Thoracic aorta (tissue), 2 donors: ENCODE results near the gene CTSO. TPM values are rescaled to one million over a fixed set of nuclear protein-coding genes. Genes with fewer than 3 reads are reported as not detected.
"Not testable (repeated sequence)": the region's sequence is repeated elsewhere in the genome, so short reads cannot be mapped to it uniquely, and the experiment has no call there.

ENCODE experiments used
- ATAC-seq: fragments of 150-250 bp; one replicate; pipeline ENCODE4 v1.8.0; 2017; ENCODE audit warnings: low read depth; ENCODE audit not compliant: insufficient number of reproducible peaks, low FRiP score
- DNase-seq: peaks from one replicate; pipeline ENCODE4 v3.0.0-alpha.2; 2020; ENCODE audit warnings: low spot score
- H3K27ac ChIP-seq, 2 donors: fragments of 200-600 bp; sonication (generic); 1 replicate in 1 of 2; 2 replicates in 1 of 2; pipeline ENCODE4 v1.5.1; 2016; ENCODE audit warnings: mild to moderate bottlenecking in 2 of 2, moderate library complexity in 2 of 2
- H3K27me3 ChIP-seq: fragments of 200-600 bp; sonication (generic); replicated peaks from 2 replicates; pipeline ENCODE4 v1.6.0; 2016; ENCODE audit warnings: mild to moderate bottlenecking; ENCODE audit not compliant: insufficient read depth
- H3K36me3 ChIP-seq: fragments of 200-600 bp; sonication (generic); one replicate; pipeline ENCODE4 v1.5.1; 2016
- H3K4me1 ChIP-seq, 2 donors: fragments of 200-600 bp; sonication (generic); 1 replicate in 1 of 2; 2 replicates in 1 of 2; pipeline versions ENCODE4 v1.5.1 to v1.6.0; 2016; ENCODE audit warnings: low read depth in 2 of 2, mild to moderate bottlenecking in 1 of 2; ENCODE audit not compliant: control insufficient read depth in 1 of 2
- H3K4me3 ChIP-seq: fragments of 200-600 bp; sonication (generic); 2 replicates; pipeline ENCODE4 v1.5.1; 2016; ENCODE audit warnings: mild to moderate bottlenecking
- H3K9me3 ChIP-seq: fragments of 200-600 bp; sonication (generic); 2 replicates; pipeline ENCODE4 v1.5.1; 2016
- total RNA-seq, 2 donors: library from RNA; depleted of rRNA; stranded (reverse); fragments of >200 nt; gene quantifications; one replicate each; pipeline versions ENCODE4 v1.1.0 to v1.2.3, GENCODE V29; 2016
- TF ChIP-seq, protein P1 (sequence below): fragments of 200-600 bp; sonication (generic); IDR thresholded peaks from one replicate; pipeline ENCODE4 v1.5.1; 2019; ENCODE audit warnings: antibody characterized with exemption

The CTSO gene
- total RNA-seq, 2 donors from 2014 or later, result 31.1 to 36.6 TPM

DNA sequence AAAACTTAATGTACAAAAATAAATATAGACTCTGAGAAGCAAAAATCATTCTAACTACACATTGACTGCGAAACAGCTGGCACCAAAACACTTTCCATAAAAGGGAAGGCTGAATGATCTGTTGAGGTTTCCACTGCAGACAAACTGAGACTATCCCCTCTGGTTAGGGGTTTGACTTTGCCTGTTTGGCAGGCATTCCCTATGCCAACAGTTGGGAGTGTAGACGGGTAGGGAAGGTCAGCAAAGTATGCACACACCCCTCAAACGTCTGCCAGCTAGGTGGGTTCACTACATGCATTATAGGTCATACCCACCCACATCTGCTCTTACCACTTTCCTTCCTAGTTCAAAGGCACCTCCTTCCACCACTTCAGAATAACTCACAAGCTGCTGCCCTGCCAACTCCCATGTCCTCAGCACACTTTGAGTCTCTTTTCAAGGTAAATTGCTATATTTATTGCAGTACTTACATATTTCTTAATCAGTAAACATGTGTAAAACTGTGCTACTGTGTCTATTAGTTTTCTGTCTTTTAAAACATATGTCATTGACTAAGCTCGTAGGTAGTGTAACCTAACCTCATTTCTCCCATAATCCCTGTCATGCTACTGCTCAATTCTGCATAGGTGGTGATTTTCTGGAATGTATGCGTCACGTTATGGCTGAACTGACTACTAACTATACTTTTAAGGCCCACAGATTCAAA lies 12.4 kb downstream of the CTSO start:
- no peaks in the 10 kb centered on the region for H3K9me3 ChIP-seq
- no peaks in the 10 kb centered on the region for H3K4me1 ChIP-seq
- no peak overlapping the region for H3K4me3 ChIP-seq
- no peak for ATAC-seq
- no peaks in the 10 kb centered on the region for H3K36me3 ChIP-seq
- no peaks in the 10 kb centered on the region for H3K27me3 ChIP-seq
- no peak overlapping the region for H3K27ac ChIP-seq
- TF ChIP-seq, protein P1, sequence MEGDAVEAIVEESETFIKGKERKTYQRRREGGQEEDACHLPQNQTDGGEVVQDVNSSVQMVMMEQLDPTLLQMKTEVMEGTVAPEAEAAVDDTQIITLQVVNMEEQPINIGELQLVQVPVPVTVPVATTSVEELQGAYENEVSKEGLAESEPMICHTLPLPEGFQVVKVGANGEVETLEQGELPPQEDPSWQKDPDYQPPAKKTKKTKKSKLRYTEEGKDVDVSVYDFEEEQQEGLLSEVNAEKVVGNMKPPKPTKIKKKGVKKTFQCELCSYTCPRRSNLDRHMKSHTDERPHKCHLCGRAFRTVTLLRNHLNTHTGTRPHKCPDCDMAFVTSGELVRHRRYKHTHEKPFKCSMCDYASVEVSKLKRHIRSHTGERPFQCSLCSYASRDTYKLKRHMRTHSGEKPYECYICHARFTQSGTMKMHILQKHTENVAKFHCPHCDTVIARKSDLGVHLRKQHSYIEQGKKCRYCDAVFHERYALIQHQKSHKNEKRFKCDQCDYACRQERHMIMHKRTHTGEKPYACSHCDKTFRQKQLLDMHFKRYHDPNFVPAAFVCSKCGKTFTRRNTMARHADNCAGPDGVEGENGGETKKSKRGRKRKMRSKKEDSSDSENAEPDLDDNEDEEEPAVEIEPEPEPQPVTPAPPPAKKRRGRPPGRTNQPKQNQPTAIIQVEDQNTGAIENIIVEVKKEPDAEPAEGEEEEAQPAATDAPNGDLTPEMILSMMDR, result no peak
- no peak for DNase-seq

DNA sequence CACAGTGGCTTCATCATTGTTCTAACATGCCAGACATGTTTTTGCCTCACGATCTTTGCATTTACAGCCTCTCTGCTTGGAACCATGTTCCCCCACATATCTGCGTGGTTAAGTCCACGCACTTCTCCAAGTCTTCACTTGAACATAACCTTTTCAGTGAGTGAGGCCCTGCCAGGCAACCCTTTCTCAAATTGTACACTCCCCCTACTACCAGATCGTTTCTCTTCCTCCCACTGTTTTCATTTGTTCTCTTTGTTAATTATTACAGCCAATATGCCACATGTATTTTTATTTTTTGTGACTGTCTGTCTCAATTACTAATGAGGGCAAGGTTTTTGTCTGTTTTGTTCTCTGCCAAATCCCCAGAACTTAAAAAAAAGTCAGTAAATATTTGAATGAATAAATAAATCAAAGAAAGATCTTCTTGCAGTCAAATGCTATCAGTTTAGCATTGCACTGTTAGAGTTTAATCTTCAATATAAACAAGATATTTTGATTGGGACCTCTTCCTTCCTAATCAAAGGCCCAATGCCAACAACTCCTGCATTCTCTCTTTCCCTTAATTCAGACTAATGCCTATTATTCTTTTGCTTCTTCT lies 18.2 kb downstream of the CTSO start:
- DNase-seq, result no peak
- H3K27me3 ChIP-seq, result no peaks in the 10 kb centered on the region
- TF ChIP-seq, protein P1, result no peak
- H3K4me1 ChIP-seq, result no peaks in the 10 kb centered on the region
- peaks cover 3% of the 10 kb centered on the region for H3K36me3 ChIP-seq
- no peak for ATAC-seq
- no peaks in the 10 kb centered on the region for H3K9me3 ChIP-seq
- H3K27ac ChIP-seq, result no peak overlapping the region
- H3K4me3 ChIP-seq, result no peak overlapping the region

DNA sequence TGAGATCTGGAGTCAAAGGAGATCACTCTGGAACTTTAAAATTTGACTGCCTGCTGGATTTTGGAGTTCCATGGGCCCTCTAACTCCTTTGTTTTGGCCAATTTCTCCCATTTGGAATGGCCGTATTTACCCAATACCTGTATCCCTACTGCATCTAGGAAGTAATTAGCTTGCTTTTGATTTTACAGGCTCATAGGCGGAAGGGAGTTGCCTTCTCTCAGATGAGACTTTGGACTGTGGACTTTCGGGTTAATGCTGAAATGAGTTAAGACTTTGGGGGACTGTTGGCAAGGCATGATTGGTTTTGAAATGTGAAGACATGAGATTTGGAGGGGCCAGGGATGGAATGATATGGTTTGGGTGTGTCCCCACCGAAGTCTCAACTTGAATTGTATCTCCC lies 19.0 kb downstream of the CTSO start:
- not testable (repeated sequence) for H3K36me3 ChIP-seq, ATAC-seq, H3K27ac ChIP-seq, H3K9me3 ChIP-seq, H3K4me1 ChIP-seq, DNase-seq, H3K27me3 ChIP-seq, H3K4me3 ChIP-seq

DNA sequence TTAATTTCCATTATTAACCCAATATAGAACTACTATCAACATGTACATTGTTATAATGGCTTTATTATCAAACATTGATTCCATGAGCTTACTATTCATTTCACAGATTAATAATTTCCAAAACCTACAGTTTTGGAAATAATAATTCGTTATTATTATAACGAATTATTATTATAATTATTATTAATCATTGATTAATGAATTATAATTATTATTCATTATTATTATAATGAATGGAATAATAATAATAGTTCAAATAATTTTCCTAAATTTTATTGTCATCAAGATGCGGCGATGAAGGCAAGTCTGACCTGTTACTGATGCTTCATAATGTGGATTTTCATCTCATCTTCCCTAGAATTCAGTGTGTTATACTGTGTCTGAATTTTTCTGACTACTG lies 22.0 kb downstream of the CTSO start:
- Histone ChIP-seq H3K9me3 (no peaks in the 10 kb centered on the region), H3K27ac (no peak overlapping the region), H3K4me1 (no peaks in the 10 kb centered on the region), H3K36me3 (peaks cover 8% of the 10 kb centered on the region), H3K4me3 (no peak overlapping the region), H3K27me3 (no peaks in the 10 kb centered on the region)
- ATAC-seq (no peak), DNase-seq (no peak)
- TF ChIP-seq, protein P1, result no peak

DNA sequence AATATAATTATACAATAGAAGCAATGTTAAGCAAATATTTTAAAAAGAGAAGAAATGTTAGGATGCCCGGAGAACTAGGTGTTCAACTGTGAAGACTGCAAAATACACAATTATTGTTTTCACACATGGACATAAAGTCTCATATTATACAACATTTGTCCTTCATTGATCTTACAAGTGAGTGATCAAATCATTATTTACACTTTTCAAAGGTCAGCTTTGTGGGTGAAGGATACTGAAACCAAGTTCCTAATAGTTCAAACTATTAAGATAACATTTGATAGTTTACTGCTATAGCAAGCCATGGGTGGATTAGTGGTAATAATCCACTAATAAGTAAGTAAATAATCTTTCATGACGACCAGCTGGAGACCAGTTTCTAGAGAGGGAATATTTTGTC lies 23.3 kb downstream of the CTSO start:
- TF ChIP-seq, protein P1, result no peak
- Histone ChIP-seq H3K27me3 (no peaks in the 10 kb centered on the region), H3K4me3 (no peak overlapping the region), H3K27ac (no peak overlapping the region), H3K36me3 (peaks cover 6% of the 10 kb centered on the region), H3K4me1 (no peaks in the 10 kb centered on the region), H3K9me3 (no peaks in the 10 kb centered on the region)
- DNase-seq (no peak), ATAC-seq (no peak)
